ENCODE results near the gene ITGB1. TPM values are rescaled to one million over a fixed set of nuclear protein-coding genes. Genes with fewer than 3 reads are reported as not detected.
"Not testable (repeated sequence)": the region's sequence is repeated elsewhere in the genome, so short reads cannot be mapped to it uniquely, and the experiment has no call there.

The ITGB1 gene
- total and polyA plus RNA-seq, 2 of the 8 experiments (the other 6 are each of a cell fraction or from before 2014, with no cell fraction given), result 82.7 to 321 TPM

- H3K18ac ChIP-seq (ENCODE audit: extremely low read depth, low read length); H3K56ac ChIP-seq (replicated peaks; ENCODE audit: insufficient read length, low read depth, low read length); H3K14ac ChIP-seq (ENCODE audit: insufficient read length); H3K4me2 ChIP-seq (ENCODE audit: insufficient read depth in 1 of 2, low read depth in 2 of 2, low read length in 2 of 2); H3K79me1 ChIP-seq (ENCODE audit: low read depth, low read length); DNase-seq (ENCODE audit: low read depth in 1 of 2, low spot score in 2 of 2); H2BK20ac ChIP-seq (ENCODE audit: low read length); H3K4ac ChIP-seq (replicated peaks; ENCODE audit: insufficient read length, low read depth, low read length); H4K91ac ChIP-seq (replicated peaks; ENCODE audit: insufficient read length, low read length); H4K8ac ChIP-seq (ENCODE audit: extremely low read depth, insufficient read depth, low read length); H3K9ac ChIP-seq (replicated peaks in 1 of 4; ENCODE audit: extremely low read depth in 1 of 4, low read depth in 3 of 4, low read length in 3 of 4); H2AK5ac ChIP-seq (ENCODE audit: low read depth, low read length); FAIRE-seq; H3K23me2 ChIP-seq (ENCODE audit: low read depth, low read length); H3K27ac ChIP-seq (ENCODE audit: low read depth, low read length); H3K23ac ChIP-seq (ENCODE audit: insufficient read length); H3K27me3 ChIP-seq (replicated peaks in 1 of 4; ENCODE audit: control insufficient read depth in 3 of 4, extremely low read depth in 1 of 4, insufficient read depth in 3 of 4, low read length in 3 of 4); H4K5ac ChIP-seq (ENCODE audit: insufficient read length, low read depth, low read length); H2BK12ac ChIP-seq (ENCODE audit: low read depth, low read length); H3K4me1 ChIP-seq (replicated peaks in 1 of 4; ENCODE audit: control insufficient read depth in 3 of 4, insufficient read depth in 4 of 4, low read length in 3 of 4); H4K20me1 ChIP-seq (replicated peaks in 1 of 2; ENCODE audit: control insufficient read depth in 1 of 2, insufficient read depth in 2 of 2, low read length in 2 of 2); H3K79me2 ChIP-seq (ENCODE audit: control insufficient read depth in 1 of 2, insufficient read depth in 2 of 2, low read length in 2 of 2); H2AFZ ChIP-seq (ENCODE audit: low read length); H2BK120ac ChIP-seq (replicated peaks; ENCODE audit: low read depth, low read length); H2BK15ac ChIP-seq (ENCODE audit: low read length); H2BK5ac ChIP-seq (ENCODE audit: low read depth, low read length); POLR2A ChIA-PET (ENCODE audit: partially characterized antibody); H3K36me3 ChIP-seq (ENCODE audit: control insufficient read depth in 2 of 4, insufficient read depth in 4 of 4, low read length in 3 of 4); H3K4me3 ChIP-seq (ENCODE audit: extremely low read depth in 1 of 4, insufficient read depth in 2 of 4, low read depth in 3 of 4, low read length in 4 of 4); H3K9me3 ChIP-seq (ENCODE audit: insufficient read depth in 2 of 2, low read depth in 1 of 2, low read length in 1 of 2): not testable (repeated sequence)
- WGBS, 2 experiments (ENCODE audit: extremely low coverage in 1 of 2, insufficient coverage in 1 of 2, insufficient read length in 1 of 2, insufficient replicate concordance in 2 of 2, low coverage in 1 of 2, low lambda C conversion rate in 2 of 2, missing lambda C conversion rate in 1 of 2), result 88% methylated on average over 4 of the region's 4 CpGs; no CpG with 5 or more reads in 1 of the 2 experiments
- CTCF ChIA-PET (ENCODE audit: partially characterized antibody), result interaction anchor here (0.6 to 2.8 kb wide), 6 partner anchors 10 to 1527 kb away, joined by 3 to 11 read pairs (median 3); no protein-coding TSS in a partner anchor
These were observed 20.1 kb upstream of the ITGB1 start for GRCh38 chr10:32977846-32978809.

All from H1 (cell line).